ENCODE results near the gene SEC24D.

SEC24D gene

DNA sequence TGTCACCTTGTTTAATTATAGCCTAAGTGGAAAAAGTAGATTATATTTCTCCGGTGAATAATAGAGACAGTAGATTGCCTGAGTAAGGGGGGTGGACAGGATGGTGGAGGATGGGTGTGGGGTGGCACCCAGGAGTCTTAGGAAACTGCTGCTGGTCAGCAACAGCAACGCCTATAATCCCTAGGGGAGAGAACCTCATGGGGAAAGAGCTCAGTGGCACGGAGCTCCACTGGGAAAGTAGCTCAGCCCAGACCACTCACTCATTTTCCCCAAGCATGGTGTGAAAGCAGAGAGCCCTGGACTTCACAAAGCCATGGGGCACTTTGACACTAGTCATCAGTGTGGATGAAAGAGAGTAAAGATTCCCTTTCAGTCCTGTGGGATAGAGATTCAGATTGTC lies 119.6 kb downstream of the SEC24D start:
- DNase-seq (ENCODE audit: low read depth in 2 of 2) = no peak

DNA sequence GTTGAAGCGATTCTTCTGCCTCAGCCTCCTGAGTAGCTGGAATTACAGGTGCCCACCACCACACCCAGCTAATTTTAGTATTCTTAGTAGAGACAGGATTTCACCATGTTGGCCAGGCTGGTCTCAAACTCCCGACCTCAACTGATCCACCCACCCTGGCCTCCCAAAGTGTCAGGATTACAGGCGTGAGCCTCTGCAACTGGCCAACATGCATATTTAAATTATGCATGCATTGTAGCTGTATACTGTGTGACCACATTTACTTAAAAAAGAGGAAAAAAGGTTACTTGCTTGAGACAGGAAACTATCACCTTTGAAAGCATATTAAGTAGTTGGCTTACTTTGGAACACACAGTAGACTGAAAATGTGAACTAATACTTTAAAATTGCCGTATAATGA lies 121.2 kb downstream of the SEC24D start:
- DNase-seq (ENCODE audit: low read depth in 2 of 2) = no peak

- DNase-seq (ENCODE audit: low read depth in 2 of 2) = no peak
These were observed 123.1 kb downstream of the SEC24D start for GRCh38 chr4:118712872-118713271.

DNA sequence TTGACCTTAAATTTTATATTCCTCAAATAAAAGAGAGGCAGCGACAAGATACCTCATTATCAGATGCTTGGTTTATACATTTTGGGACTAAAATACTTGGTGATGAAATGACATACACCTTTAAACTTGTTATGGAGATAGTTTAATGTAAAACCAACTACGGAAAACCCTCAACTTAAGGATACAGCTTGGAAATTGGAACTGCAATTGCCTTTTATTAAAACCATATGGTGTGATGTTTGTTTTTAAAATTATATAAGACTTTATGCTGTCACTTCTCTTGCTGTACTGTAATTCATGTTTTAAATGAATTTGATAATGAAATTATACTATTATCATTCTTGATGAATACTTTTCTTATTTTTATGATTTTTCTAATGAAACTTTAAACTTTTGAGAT lies 124.9 kb downstream of the SEC24D start:
- DNase-seq (ENCODE audit: low read depth in 2 of 2) = no peak

DNA sequence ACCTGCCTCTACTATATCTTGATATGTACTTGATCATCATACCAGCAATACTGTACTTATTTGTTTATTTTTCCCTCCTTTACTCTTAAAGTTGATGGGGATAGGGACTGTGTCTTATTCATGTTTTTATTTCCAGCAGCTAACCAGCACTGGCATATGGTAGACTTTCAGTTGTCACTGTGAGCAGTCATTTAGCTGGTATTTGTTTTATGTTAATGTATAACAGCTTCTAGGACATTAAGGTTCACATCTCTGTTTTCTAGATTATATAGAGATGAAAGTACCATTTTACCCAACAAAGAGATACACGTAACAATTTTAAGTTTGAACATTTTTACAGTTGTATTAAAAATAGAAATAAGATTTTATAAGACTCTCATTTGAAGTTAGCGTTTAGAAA lies 132.8 kb downstream of the SEC24D start:
- DNase-seq (ENCODE audit: low read depth in 2 of 2) = no peak

DNA sequence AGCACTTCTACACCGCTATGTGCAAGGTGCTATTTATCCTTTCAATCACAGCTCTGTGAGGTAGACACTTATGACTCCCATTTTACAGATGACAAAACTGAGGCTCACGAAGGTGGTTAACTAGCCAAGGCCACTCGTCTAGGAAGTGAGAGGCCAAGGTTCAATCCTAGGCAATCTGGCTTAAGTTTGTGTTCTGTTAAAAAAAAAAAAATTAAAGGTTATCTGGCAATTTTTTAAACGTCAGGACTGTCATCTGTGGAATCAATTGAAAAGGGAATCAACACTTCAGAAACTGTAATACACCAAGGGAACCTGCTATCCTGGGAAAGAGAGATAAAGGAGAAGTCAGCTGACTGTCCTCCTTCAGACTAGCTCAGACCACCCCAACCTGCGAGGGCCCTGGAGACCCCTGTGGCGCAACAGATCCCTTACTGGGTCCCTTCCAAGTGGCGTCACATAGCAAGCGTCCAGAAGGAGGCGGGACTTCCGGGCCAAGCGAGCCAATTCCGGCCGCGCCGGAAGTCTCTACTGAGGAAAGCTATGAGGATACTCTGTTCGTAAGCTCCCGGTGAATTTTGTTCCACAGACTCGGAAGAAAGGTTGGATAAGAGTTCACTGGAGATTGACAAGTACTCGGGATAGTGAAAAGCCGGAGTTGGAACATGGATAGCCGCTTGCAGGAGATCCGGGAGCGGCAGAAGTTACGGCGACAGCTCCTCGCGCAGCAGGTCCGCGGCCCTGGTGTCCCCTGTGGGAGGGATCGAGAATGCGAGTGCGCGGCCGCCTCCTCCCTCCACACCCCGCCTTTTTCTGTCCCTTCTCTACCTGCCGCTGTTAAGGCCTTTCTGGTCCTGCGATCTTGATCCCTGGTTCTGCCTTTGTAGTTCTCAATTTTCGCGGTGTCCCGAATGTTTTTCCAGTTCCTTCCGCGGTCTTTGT lies 150.8 kb downstream of the SEC24D start, which contains the start of gene METTL14:
TSS of gene METTL14 (plus strand) at position 520 of the 939 bp plus-strand sequence. CDS start at position 663, 143 bp downstream.
- peak; percentile 75 to 78 for DNase-seq (ENCODE audit: low read depth in 2 of 2)

DNA sequence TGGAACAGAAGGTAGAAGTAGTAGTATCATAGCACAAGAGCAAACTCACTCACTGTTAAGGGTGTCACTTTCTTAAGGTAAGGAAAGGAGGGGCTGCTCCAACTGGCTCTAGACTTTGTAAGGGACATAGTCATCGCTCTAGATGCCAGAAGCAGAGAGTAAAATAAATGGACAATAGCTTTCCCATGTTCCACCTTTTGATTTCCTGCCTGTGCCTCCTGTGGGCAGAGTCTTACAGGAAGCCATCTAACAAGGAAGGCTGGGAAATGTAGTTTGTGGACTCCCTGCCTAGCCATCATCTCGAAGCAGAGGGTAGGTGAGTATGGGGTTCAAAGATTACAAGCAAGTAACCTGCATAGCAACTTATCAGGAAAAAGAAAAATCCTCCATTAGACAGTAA lies 152.4 kb downstream of the SEC24D start:
- no peak for DNase-seq (ENCODE audit: low read depth in 2 of 2)

GRCh38 chr4:118682928-118683327 lies 153.0 kb downstream of the SEC24D start:
- DNase-seq (ENCODE audit: low read depth in 2 of 2) = peak in 1 of 2 experiments; percentile 7

DNA sequence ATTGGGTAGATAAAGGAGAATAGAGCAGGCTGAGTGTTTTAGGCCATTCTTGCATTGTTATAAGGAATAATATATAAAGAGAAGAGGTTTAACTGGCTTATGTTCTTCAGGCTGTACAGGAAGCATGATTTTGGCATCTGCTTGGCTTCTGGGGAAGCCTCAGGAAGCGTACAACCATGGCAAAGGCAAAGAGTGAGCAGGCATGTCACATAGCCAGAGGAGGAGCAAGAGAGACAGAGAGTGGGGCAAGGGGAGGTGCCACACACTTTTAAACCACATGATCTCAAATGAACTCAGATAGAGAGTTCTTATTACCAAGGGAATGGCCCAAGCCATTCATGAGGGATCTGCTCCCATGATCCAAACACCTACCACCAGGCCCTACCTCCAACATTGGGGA lies 155.1 kb downstream of the SEC24D start:
- no peak for DNase-seq (ENCODE audit: low read depth in 2 of 2)

GRCh38 chr4:118676128-118676527 lies 159.8 kb downstream of the SEC24D start:
- DNase-seq (ENCODE audit: low read depth in 2 of 2) = no peak

Measured in fibroblast of skin of left biceps (primary cell).